B cell (primary cell): ENCODE data around the gene RPL22.

Experiments
- EZH2 ChIP-seq: IDR thresholded peaks from 2 replicates; pipeline ENCODE4 v1.6.1; 2012; ENCODE audit warnings: borderline replicate concordance, low read depth, mild to moderate bottlenecking, moderate library complexity, low read length; ENCODE audit not compliant: insufficient read depth, poor library complexity, severe bottlenecking
- TF ChIP-seq, protein P1 (sequence below): fragments of 200-600 bp; IDR thresholded peaks from one replicate; pipeline ENCODE4 v1.8.0; 2022; ENCODE audit warnings: antibody characterized with exemption, mild to moderate bottlenecking

DNA sequence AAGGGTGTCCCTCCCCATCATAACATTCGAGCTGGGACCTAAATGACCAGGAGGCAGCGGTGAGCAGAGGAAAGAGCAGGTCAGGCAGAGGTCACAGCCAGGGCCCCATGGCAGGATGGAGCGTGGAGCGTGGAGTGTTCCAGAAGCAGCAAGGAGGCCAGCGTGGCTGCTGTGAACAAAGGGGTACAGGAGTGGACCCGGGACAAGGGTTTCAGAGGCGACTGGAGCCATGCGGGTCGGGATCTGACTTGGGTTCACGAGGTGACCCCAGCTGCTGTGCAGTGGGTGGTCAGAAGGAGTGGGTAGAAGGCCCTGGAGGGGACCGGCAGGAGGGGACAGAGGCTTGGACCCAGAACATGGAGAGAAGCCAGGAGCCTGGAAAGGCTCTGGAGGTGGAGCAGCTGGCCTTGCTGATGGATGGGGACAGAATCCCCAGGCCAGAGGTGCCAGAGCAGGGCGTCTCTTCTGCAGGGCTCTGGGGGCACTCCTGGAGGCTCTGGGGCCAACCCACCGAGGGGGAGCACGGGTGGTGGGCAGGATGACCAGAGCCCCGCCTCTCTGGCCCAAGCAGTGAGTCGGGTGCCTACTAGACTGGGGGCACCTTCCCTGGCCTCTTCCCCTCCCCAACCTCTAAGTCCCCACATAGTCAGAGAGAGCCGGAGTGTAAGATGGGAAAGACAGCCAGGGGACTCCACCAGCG, 21.6 kb downstream of the RPL22 start:
- TF ChIP-seq, protein P1, sequence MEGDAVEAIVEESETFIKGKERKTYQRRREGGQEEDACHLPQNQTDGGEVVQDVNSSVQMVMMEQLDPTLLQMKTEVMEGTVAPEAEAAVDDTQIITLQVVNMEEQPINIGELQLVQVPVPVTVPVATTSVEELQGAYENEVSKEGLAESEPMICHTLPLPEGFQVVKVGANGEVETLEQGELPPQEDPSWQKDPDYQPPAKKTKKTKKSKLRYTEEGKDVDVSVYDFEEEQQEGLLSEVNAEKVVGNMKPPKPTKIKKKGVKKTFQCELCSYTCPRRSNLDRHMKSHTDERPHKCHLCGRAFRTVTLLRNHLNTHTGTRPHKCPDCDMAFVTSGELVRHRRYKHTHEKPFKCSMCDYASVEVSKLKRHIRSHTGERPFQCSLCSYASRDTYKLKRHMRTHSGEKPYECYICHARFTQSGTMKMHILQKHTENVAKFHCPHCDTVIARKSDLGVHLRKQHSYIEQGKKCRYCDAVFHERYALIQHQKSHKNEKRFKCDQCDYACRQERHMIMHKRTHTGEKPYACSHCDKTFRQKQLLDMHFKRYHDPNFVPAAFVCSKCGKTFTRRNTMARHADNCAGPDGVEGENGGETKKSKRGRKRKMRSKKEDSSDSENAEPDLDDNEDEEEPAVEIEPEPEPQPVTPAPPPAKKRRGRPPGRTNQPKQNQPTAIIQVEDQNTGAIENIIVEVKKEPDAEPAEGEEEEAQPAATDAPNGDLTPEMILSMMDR, result no peak
- no peak for TF ChIP-seq EZH2
